Measurements from ENCODE around the gene RGMA.
"Not testable (repeated sequence)": the region's sequence is repeated elsewhere in the genome, so short reads cannot be mapped to it uniquely, and the experiment has no call there.

Gene RGMA

GRCh38 chr15:93035953-93036810 is 52.8 kb downstream of the RGMA start:
- Histone ChIP-seq H3K4me2 (ENCODE audit: low read length) (no peak overlapping the region), H3K9me3 (replicated peaks; ENCODE audit: low read length) (no peaks in the 10 kb centered on the region), H3K4me3 (ENCODE audit: low read length) (no peak overlapping the region), H3K9ac (ENCODE audit: low read depth, low read length) (no peak overlapping the region), H3K27me3 (ENCODE audit: control insufficient read depth, insufficient read depth, low read length) (peaks cover 16% of the 10 kb centered on the region), H3K4me1 (ENCODE audit: control insufficient read depth, insufficient read depth, low read length) (peaks cover 6% of the 10 kb centered on the region), H3K36me3 (ENCODE audit: insufficient read depth, low read length) (no peaks in the 10 kb centered on the region)

DNA sequence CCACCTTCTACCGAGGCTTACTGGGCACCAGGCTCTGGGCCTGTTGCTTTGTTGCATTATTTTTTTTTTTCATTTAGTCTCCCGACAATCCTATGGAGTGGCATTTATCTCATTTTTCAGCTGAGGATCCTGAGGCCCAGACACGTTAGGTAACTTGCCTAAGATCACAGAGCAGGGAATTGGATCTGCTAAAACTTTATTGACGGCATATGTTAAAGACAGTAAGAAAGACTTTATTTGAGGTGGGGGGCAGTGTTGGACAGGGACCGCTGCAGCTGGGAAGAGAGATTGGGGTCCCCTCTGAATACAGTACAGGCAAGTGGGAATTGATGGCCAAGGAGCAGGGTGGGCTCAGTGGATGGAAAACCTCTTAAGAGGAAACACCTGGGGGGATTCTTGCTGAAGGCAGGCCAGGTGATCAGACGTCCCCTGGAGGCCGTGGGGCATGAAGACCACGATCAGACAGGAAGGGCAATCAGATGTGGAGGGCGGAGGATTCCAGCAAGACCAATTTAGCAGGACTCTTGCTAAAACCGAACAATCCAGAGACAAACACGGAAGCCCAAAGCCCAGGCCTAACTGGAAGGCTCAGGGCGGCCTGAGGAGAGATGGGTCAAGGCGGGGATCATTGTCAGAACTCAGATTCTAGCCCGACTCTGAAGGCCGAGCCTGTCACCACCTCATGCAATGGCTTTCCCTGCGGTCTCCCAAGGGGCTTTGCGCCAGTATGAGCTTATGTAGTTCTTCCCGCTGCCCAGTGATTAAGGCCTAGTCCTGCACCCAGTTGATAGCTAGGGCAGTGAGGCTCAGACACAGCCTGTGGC is 53.7 kb downstream of the RGMA start:
- Histone ChIP-seq H3K9me3 (replicated peaks; ENCODE audit: low read length) (no peaks in the 10 kb centered on the region), H3K9ac (ENCODE audit: low read depth, low read length) (no peak overlapping the region), H3K4me2 (ENCODE audit: low read length) (no peak overlapping the region)

DNA sequence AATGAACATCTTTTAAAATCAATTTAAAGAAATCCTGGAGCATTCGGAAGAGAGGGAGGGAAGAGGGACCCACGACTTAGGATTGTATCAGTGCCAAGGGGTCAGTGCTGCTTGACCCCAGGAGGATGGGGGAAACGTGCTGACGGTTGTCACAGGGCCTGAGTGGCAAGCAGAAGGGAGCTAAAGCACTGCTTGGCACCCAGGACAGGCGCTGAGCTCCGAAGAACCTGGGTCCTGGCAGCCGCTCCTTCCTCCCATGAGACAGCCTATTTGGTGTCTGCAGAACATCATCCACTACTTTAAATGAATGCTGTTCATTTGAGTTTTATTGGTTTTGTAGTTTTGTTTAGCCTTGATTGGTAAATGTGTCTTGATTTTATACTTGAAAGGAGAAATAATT is 54.5 kb downstream of the RGMA start:
- Histone ChIP-seq H3K4me2 (ENCODE audit: low read length) (no peak overlapping the region), H3K9me3 (replicated peaks; ENCODE audit: low read length) (no peaks in the 10 kb centered on the region), H3K27me3 (ENCODE audit: control insufficient read depth, insufficient read depth, low read length) (peaks cover 11% of the 10 kb centered on the region), H3K36me3 (ENCODE audit: insufficient read depth, low read length) (no peaks in the 10 kb centered on the region), H3K9ac (ENCODE audit: low read depth, low read length) (no peak overlapping the region), H3K4me3 (ENCODE audit: low read length) (no peak overlapping the region), H3K4me1 (ENCODE audit: control insufficient read depth, insufficient read depth, low read length) (peaks cover 17% of the 10 kb centered on the region)

More for the DNA sequence above, 53.7 kb downstream of the RGMA start:
- no peak overlapping the region for H3K4me3 ChIP-seq (ENCODE audit: low read length)
- no peaks in the 10 kb centered on the region for H3K36me3 ChIP-seq (ENCODE audit: insufficient read depth, low read length)
- peaks cover 11% of the 10 kb centered on the region for H3K27me3 ChIP-seq (ENCODE audit: control insufficient read depth, insufficient read depth, low read length)
- peaks cover 9% of the 10 kb centered on the region for H3K4me1 ChIP-seq (ENCODE audit: control insufficient read depth, insufficient read depth, low read length)

DNA sequence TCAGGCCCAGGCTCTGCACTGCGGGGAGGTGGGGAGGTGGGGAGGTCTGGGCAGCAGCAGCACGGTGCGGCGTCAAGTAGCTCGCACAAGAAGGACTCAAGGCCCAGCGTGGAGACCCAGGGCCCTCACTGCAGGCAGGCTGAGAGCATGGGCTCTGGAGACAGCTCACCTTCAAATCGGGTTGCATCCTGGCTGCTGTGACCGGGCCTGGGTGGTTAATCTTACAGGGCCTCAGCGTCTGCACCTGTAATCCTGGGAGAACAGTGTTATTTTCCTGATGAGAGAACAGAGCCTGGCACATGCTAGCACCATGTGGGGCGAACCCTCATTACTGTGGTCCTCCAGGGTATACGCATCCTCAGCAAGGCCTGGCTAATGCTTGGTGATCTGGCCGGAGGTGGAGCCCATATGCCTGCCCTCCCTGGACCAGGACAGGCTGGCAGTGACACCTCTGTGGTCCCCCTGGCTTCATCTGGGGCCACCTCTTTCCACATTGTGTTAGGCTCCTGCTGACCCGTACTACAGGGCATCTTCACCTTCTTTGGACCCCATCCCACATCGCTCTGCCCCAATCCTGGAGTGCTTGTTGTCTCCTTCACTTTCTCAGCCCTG is 55.5 kb downstream of the RGMA start:
- no peak overlapping the region for H3K9ac ChIP-seq (ENCODE audit: low read depth, low read length)
- peaks cover 26% of the 10 kb centered on the region for H3K4me1 ChIP-seq (ENCODE audit: control insufficient read depth, insufficient read depth, low read length)
- H3K4me3 ChIP-seq (ENCODE audit: low read length), result no peak overlapping the region
- no peak overlapping the region for H3K4me2 ChIP-seq (ENCODE audit: low read length)
- no peaks in the 10 kb centered on the region for H3K36me3 ChIP-seq (ENCODE audit: insufficient read depth, low read length)
- peaks cover 11% of the 10 kb centered on the region for H3K27me3 ChIP-seq (ENCODE audit: control insufficient read depth, insufficient read depth, low read length)
- no peaks in the 10 kb centered on the region for H3K9me3 ChIP-seq (replicated peaks; ENCODE audit: low read length)

- not testable (repeated sequence) for H3K36me3 ChIP-seq (ENCODE audit: insufficient read depth, low read length); H3K9me3 ChIP-seq (replicated peaks; ENCODE audit: low read length); H3K4me3 ChIP-seq (ENCODE audit: low read length); H3K9ac ChIP-seq (ENCODE audit: low read depth, low read length); H3K27me3 ChIP-seq (ENCODE audit: control insufficient read depth, insufficient read depth, low read length); H3K4me2 ChIP-seq (ENCODE audit: low read length)
- peaks cover 34% of the 10 kb centered on the region for H3K4me1 ChIP-seq (ENCODE audit: control insufficient read depth, insufficient read depth, low read length)
Measured at GRCh38 chr15:93032515-93033206, 56.4 kb downstream of the RGMA start.

DNA sequence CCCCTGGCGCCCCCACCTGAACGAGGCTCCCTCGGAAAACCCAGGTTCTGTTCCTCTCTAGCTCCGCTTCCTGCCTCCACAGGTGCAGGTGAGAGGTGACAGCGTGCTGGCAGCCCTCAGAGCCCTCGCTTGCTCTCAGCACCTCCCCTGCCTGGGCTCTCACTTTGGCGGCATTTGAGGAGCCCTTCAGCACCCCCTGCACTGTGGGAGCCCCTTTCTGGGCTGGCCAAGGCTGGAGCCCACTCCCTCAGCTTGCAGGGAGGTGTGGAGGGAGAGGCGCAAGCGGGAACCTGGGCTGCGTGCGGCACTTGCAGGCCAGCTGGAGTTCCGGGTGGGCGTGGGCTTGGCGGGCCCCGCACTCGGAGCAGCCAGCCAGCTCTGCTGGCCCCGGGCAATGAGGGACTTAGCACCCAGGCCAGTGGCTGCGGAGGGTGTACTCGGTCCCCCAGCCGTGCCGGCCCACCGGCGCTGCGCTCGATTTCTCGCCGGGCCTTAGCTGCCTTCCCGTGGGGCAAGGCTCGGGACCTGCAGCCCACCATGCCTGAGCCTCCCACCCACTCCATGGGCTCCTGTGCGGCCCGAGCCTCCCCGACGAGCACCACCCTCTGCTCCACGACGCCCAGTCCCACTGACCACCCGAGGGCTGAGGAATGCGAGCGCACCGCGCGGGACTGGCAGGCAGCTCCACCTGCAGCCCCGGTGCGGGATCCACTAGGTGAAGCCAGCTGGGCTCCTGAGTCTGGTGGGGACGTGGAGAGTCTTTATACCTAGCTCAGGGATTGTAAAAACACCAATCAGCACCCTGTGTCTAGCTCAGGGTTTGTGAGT is 57.2 kb downstream of the RGMA start:
- not testable (repeated sequence) for H3K27me3 ChIP-seq (ENCODE audit: control insufficient read depth, insufficient read depth, low read length); H3K4me3 ChIP-seq (ENCODE audit: low read length); H3K9ac ChIP-seq (ENCODE audit: low read depth, low read length); H3K4me2 ChIP-seq (ENCODE audit: low read length); H3K9me3 ChIP-seq (replicated peaks; ENCODE audit: low read length)
- Histone ChIP-seq H3K4me1 (ENCODE audit: control insufficient read depth, insufficient read depth, low read length) (peaks cover 36% of the 10 kb centered on the region), H3K36me3 (ENCODE audit: insufficient read depth, low read length) (peaks cover 15% of the 10 kb centered on the region)

GRCh38 chr15:93031103-93031464 is 57.9 kb downstream of the RGMA start:
- Histone ChIP-seq H3K4me3 (ENCODE audit: low read length) (no peak overlapping the region), H3K9me3 (replicated peaks; ENCODE audit: low read length) (no peaks in the 10 kb centered on the region), H3K9ac (ENCODE audit: low read depth, low read length) (no peak overlapping the region), H3K4me1 (ENCODE audit: control insufficient read depth, insufficient read depth, low read length) (peaks cover 36% of the 10 kb centered on the region), H3K36me3 (ENCODE audit: insufficient read depth, low read length) (peaks cover 22% of the 10 kb centered on the region), H3K4me2 (ENCODE audit: low read length) (no peak overlapping the region), H3K27me3 (ENCODE audit: control insufficient read depth, insufficient read depth, low read length) (no peaks in the 10 kb centered on the region)

- H3K4me3 ChIP-seq (ENCODE audit: low read length), result no peak overlapping the region
- peaks cover 36% of the 10 kb centered on the region for H3K4me1 ChIP-seq (ENCODE audit: control insufficient read depth, insufficient read depth, low read length)
- peak overlapping the region; percentile 25 for H3K9ac ChIP-seq (ENCODE audit: low read depth, low read length)
- no peaks in the 10 kb centered on the region for H3K27me3 ChIP-seq (ENCODE audit: control insufficient read depth, insufficient read depth, low read length)
- H3K36me3 ChIP-seq (ENCODE audit: insufficient read depth, low read length), result peaks cover 27% of the 10 kb centered on the region
- H3K4me2 ChIP-seq (ENCODE audit: low read length), result no peak overlapping the region
- H3K9me3 ChIP-seq (replicated peaks; ENCODE audit: low read length), result no peaks in the 10 kb centered on the region
Measured at GRCh38 chr15:93030430-93031102, 58.4 kb downstream of the RGMA start.

DNA sequence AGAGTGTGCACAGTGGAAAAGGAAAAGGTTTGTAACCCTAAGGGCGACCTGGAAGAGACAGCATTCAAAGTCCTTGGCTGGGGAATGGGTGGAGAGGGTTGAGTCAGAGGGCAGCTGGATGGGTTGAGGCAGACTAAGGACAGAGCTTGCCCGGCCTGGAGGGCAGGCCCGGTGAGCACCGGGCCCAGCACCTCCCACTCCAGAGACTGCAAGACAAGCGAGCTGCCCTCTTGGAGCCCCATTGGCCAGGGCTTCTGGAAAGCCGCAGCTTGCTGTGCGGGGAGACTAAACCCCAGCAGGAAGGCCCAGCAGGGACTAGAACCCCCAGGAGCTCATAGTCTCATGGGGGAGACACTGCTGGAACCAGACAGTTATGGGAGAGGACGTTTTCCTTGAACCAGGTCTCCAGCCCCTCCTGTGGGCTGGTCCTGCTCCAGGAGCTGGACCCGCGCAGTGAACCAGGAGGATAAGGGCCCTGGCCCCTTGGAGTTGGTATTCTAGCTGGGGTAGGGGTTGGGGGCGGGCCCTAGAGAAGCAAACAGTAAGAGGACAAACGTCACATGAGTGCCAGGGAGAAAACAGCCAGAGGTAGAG is 59.1 kb downstream of the RGMA start:
- Histone ChIP-seq H3K9ac (ENCODE audit: low read depth, low read length) (peak overlapping the region; percentile 1), H3K4me3 (ENCODE audit: low read length) (no peak overlapping the region), H3K27me3 (ENCODE audit: control insufficient read depth, insufficient read depth, low read length) (no peaks in the 10 kb centered on the region), H3K4me2 (ENCODE audit: low read length) (peak overlapping the region; percentile 76), H3K36me3 (ENCODE audit: insufficient read depth, low read length) (peaks cover 34% of the 10 kb centered on the region), H3K4me1 (ENCODE audit: control insufficient read depth, insufficient read depth, low read length) (peaks cover 36% of the 10 kb centered on the region), H3K9me3 (replicated peaks; ENCODE audit: low read length) (no peaks in the 10 kb centered on the region)

All from skeletal muscle satellite cell (primary cell).